Nephron (organoid): ENCODE measurements around the gene TMEM242.

Experiments used
- H3K27ac Mint-ChIP-seq, 3 experiments: 2 replicates each; pipeline ENCODE4 v1.8.0; 2020; ENCODE audit warnings: mixed read lengths in 3 of 3, mild to moderate bottlenecking in 2 of 3, moderate library complexity in 1 of 3
- H3K27me3 Mint-ChIP-seq: 2 replicates; pipeline ENCODE4 v1.8.0; 2021; ENCODE audit warnings: low read depth, mild to moderate bottlenecking, moderate library complexity, mixed read lengths
- H3K36me3 Mint-ChIP-seq: 2 replicates; pipeline ENCODE4 v1.8.0; 2020; ENCODE audit warnings: low read depth, mixed read lengths
- H3K4me1 Mint-ChIP-seq: 2 replicates; pipeline ENCODE4 v1.8.0; 2020; ENCODE audit warnings: mixed read lengths
- H3K4me3 Mint-ChIP-seq, 3 experiments: 2 replicates each; pipeline ENCODE4 v1.8.0; 2020; ENCODE audit warnings: mild to moderate bottlenecking in 3 of 3, mixed read lengths in 3 of 3, moderate library complexity in 2 of 3
- H3K9me3 Mint-ChIP-seq: 2 replicates; pipeline ENCODE4 v1.8.0; 2020; ENCODE audit warnings: mixed read lengths
- CTCF ChIP-seq, 3 experiments: fragments of 200-600 bp; sonication (generic); IDR thresholded peaks; one replicate each; pipeline ENCODE4 v1.5.0; 2021; ENCODE audit warnings: antibody characterized with exemption in 3 of 3; ENCODE audit not compliant: unreplicated experiment in 3 of 3

Gene TMEM242

GRCh38 chr6:157263881-157264397 lies 59.4 kb downstream of the TMEM242 start:
- Mint-ChIP-seq H3K36me3 (no peaks in the 10 kb centered on the region), H3K27ac (no peak overlapping the region), H3K9me3 (peaks cover 2% of the 10 kb centered on the region), H3K27me3 (peaks cover 10% of the 10 kb centered on the region), H3K4me3 (no peak overlapping the region), H3K4me1 (peaks cover 42% of the 10 kb centered on the region)
- TF ChIP-seq CTCF (IDR thresholded peaks at IDR 0.05; ENCODE audit: unreplicated experiment in 3 of 3), result no peak

GRCh38 chr6:157263146-157263545 lies 60.2 kb downstream of the TMEM242 start:
- H3K9me3 Mint-ChIP-seq, result peaks cover 2% of the 10 kb centered on the region
- H3K4me1 Mint-ChIP-seq, result peaks cover 38% of the 10 kb centered on the region
- no peak overlapping the region for H3K4me3 Mint-ChIP-seq
- H3K27me3 Mint-ChIP-seq, result peaks cover 10% of the 10 kb centered on the region
- H3K27ac Mint-ChIP-seq, result no peak overlapping the region
- H3K36me3 Mint-ChIP-seq, result no peaks in the 10 kb centered on the region
- TF ChIP-seq CTCF (IDR thresholded peaks at IDR 0.05; ENCODE audit: unreplicated experiment in 3 of 3), result no peak

- no peaks in the 10 kb centered on the region for H3K36me3 Mint-ChIP-seq
- H3K27me3 Mint-ChIP-seq, result peaks cover 10% of the 10 kb centered on the region
- no peak overlapping the region for H3K27ac Mint-ChIP-seq
- H3K4me1 Mint-ChIP-seq, result peaks cover 49% of the 10 kb centered on the region
- H3K4me3 Mint-ChIP-seq, result no peak overlapping the region
- TF ChIP-seq CTCF (IDR thresholded peaks at IDR 0.05; ENCODE audit: unreplicated experiment in 3 of 3), result no peak
- H3K9me3 Mint-ChIP-seq, result peaks cover 2% of the 10 kb centered on the region
These were observed 61.7 kb downstream of the TMEM242 start for GRCh38 chr6:157261606-157262005.

GRCh38 chr6:157260735-157261410 lies 62.4 kb downstream of the TMEM242 start:
- H3K36me3 Mint-ChIP-seq, result no peaks in the 10 kb centered on the region
- peaks cover 49% of the 10 kb centered on the region for H3K4me1 Mint-ChIP-seq

GRCh38 chr6:157259443-157259842 lies 63.9 kb downstream of the TMEM242 start:
- no peak overlapping the region for H3K4me3 Mint-ChIP-seq
- peak overlapping the region in 1 of 3 experiments; percentile 33 for H3K27ac Mint-ChIP-seq
- peaks cover 11% of the 10 kb centered on the region for H3K27me3 Mint-ChIP-seq
- no peaks in the 10 kb centered on the region for H3K36me3 Mint-ChIP-seq
- TF ChIP-seq CTCF (IDR thresholded peaks at IDR 0.05; ENCODE audit: unreplicated experiment in 3 of 3), result no peak
- no peaks in the 10 kb centered on the region for H3K9me3 Mint-ChIP-seq
- H3K4me1 Mint-ChIP-seq, result peaks cover 39% of the 10 kb centered on the region

More at GRCh38 chr6:157260735-157261410, 62.4 kb downstream of the TMEM242 start:
- peaks cover 11% of the 10 kb centered on the region for H3K27me3 Mint-ChIP-seq
- H3K27ac Mint-ChIP-seq, result no peak overlapping the region
- no peaks in the 10 kb centered on the region for H3K9me3 Mint-ChIP-seq
- no peak overlapping the region for H3K4me3 Mint-ChIP-seq
- TF ChIP-seq CTCF (IDR thresholded peaks at IDR 0.05; ENCODE audit: unreplicated experiment in 3 of 3), result no peak

GRCh38 chr6:157258878-157259277 lies 64.4 kb downstream of the TMEM242 start:
- H3K27me3 Mint-ChIP-seq, result peaks cover 11% of the 10 kb centered on the region
- no peak overlapping the region for H3K27ac Mint-ChIP-seq
- no peaks in the 10 kb centered on the region for H3K36me3 Mint-ChIP-seq
- H3K4me3 Mint-ChIP-seq, result no peak overlapping the region
- TF ChIP-seq CTCF (IDR thresholded peaks at IDR 0.05; ENCODE audit: unreplicated experiment in 3 of 3), result no peak
- peaks cover 39% of the 10 kb centered on the region for H3K4me1 Mint-ChIP-seq
- H3K9me3 Mint-ChIP-seq, result no peaks in the 10 kb centered on the region
